MM.1S (cell line): ENCODE measurements around the gene IMMP2L.

Experiments
- EZH2 ChIP-seq: fragments of 300-600 bp; sonication (generic); optimal IDR thresholded peaks from 2 replicates; pipeline ENCODE3; 2017; ENCODE audit warnings: low read depth, mild to moderate bottlenecking, antibody characterized with exemption, low read length, mixed read lengths
- TF ChIP-seq, protein P1 (sequence below): fragments of 300-600 bp; sonication (generic); IDR thresholded peaks from 2 replicates; pipeline ENCODE4 v1.5.1; 2016; ENCODE audit warnings: antibody characterized with exemption, low read length, mixed read lengths

DNA sequence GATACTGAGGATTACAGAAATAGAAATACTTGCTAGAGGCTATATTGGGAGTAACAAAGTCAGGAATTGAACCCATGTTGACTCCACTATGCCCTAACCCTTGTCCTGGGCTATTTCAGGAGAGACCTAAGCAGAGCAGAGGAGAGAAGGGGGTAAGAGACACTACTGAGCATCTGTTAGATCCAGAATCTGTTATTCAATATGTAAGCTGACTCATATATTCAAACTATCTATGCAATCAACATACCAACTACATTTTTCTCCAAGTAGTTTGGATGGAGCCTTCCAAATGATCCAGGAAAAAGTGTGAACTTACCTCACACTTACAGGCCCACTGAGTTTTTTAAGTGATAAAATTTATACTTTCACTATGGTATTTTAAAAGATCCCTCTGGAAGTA is 216.1 kb downstream of the IMMP2L start:
- TF ChIP-seq, protein P1, sequence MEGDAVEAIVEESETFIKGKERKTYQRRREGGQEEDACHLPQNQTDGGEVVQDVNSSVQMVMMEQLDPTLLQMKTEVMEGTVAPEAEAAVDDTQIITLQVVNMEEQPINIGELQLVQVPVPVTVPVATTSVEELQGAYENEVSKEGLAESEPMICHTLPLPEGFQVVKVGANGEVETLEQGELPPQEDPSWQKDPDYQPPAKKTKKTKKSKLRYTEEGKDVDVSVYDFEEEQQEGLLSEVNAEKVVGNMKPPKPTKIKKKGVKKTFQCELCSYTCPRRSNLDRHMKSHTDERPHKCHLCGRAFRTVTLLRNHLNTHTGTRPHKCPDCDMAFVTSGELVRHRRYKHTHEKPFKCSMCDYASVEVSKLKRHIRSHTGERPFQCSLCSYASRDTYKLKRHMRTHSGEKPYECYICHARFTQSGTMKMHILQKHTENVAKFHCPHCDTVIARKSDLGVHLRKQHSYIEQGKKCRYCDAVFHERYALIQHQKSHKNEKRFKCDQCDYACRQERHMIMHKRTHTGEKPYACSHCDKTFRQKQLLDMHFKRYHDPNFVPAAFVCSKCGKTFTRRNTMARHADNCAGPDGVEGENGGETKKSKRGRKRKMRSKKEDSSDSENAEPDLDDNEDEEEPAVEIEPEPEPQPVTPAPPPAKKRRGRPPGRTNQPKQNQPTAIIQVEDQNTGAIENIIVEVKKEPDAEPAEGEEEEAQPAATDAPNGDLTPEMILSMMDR: no peak
- no peak for TF ChIP-seq EZH2
